NCI-H2081 treated with DMSO at 0.1 percent for 48 hours (cell line): Measurements from ENCODE around the gene RBM6.
"Not testable (repeated sequence)": the region's sequence is repeated elsewhere in the genome, so short reads cannot be mapped to it uniquely, and the experiment has no call there.

Source experiments
- DNase-seq: peaks from one replicate; lab custom pipeline; 2025; lab: John Stamatoyannopoulos, UW

The RBM6 gene, protein sequence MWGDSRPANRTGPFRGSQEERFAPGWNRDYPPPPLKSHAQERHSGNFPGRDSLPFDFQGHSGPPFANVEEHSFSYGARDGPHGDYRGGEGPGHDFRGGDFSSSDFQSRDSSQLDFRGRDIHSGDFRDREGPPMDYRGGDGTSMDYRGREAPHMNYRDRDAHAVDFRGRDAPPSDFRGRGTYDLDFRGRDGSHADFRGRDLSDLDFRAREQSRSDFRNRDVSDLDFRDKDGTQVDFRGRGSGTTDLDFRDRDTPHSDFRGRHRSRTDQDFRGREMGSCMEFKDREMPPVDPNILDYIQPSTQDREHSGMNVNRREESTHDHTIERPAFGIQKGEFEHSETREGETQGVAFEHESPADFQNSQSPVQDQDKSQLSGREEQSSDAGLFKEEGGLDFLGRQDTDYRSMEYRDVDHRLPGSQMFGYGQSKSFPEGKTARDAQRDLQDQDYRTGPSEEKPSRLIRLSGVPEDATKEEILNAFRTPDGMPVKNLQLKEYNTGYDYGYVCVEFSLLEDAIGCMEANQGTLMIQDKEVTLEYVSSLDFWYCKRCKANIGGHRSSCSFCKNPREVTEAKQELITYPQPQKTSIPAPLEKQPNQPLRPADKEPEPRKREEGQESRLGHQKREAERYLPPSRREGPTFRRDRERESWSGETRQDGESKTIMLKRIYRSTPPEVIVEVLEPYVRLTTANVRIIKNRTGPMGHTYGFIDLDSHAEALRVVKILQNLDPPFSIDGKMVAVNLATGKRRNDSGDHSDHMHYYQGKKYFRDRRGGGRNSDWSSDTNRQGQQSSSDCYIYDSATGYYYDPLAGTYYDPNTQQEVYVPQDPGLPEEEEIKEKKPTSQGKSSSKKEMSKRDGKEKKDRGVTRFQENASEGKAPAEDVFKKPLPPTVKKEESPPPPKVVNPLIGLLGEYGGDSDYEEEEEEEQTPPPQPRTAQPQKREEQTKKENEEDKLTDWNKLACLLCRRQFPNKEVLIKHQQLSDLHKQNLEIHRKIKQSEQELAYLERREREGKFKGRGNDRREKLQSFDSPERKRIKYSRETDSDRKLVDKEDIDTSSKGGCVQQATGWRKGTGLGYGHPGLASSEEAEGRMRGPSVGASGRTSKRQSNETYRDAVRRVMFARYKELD

DNA sequence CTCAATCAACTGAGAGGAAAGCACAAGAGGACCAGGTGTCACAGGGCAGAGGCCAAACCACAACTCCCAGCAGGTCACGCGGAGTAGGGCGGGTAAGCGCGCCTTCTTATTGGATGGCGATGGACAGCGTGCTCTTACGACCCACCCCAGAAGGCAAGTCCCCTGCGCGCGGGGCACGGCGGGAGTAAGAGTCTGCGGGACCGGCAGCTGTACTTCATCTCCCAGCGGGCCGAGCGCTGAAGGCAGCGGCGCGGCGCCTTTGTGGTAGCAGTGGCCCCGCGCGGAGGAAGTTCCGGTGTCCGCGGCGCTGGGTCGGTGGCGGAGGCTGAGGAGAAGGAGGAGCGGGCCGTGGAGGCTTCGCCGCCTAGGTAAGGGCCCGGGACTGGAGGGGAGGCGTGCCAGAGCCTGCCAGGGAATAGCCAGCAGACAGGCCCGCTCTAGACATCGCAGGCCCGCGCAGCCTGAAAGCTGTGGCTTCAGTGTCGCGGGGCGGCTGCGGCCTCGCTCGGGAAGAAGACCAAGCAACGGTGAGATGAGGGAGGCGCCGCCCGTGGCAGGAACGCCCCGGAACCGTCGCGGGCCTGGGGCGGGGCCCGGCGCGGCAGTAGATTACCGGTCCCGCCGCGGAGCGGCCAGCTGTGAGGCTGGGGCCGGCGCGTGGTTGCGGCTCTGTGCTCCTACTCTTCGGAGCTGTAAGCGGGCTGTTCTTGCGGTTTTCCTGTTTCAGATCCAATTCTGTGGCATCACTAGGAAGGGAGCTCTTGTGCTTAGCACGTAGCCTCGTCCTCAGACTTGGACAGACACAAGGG lies at the start of gene RBM6:
Gene RBM6 (plus strand): TSS at position 293 of the 809 bp plus-strand sequence. CDS start 22,492 bp downstream, outside the sequence.
- DNase-seq = peak; percentile 85

DNA sequence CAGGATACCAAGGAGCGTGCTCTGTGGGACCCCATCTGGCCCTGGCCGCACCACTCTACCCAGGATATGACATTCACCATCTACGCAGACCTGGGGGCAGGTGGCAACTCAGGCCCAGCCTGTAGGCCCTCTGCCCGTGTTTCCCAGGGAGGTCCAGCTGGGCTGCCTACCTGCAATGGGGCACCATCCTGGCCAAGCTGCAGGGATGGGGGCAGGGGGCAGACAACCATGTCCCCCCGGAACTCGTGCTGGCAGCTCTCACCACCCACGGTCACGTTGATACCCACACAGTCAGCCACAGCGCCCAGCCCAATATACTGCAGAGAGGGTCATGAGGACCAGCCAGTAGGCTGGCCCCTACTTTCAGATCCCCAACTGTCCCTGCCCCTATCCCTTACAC lies 44.2 kb upstream of the RBM6 start:
- DNase-seq = no peak

DNA sequence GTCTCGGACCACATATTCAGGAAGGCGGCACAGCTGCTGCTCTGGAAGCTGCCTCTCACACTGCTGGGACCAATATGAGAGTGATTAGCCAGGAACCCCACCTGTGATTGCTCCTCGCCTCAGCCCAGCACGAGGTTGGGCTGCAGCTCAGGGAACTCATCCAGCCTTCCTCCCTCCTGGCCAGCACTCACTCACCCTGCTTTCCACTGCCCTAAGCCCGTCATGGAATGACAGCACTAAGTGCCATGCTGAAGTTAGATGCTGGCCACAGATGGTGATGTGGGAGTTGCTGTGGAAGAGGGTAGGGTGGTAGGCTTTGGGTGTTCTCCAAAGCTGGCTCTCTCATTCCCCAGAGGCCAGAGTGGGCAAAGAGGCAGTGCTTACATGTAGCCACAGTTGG lies 43.6 kb upstream of the RBM6 start:
- no peak for DNase-seq

DNA sequence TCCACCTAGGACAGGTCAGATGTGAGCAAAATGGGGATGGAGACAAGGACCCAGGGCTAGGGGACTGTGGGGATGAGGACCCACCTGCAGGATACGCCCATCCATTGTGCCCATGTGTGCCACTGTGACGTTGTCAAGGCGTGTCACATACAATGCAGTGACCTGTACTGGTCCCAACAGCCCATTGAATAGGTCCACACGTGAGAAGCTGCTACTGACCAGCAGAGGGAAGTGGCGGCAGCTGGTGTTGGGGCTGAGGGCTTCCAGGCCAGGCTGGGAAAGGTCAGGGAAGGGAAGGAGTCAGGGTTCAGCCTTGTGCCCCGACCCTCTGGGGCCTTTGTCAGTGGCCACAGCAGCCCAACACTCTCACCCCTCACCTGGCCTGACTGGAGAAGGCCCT lies 41.0 kb upstream of the RBM6 start:
- no peak for DNase-seq

DNA sequence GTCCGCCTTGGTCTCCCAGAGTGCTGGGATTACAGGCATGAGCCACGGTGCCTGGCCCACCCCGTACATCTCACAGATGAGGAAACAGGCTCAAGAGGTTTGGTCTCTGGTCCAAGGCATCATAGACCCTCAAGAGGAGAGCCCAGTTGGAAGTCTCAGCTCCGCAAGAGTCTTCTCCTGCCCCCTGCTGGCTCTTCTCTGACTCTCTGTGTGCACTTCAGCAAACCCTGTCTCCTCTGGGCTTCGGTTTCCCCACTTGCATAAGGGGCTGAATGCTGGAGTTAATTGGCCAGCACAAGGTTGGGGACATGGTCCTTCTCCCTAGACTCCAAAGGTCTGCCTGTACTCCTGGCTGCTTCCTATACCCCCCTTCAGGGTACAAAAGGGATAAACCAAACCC lies 40.1 kb upstream of the RBM6 start:
- no peak for DNase-seq

DNA sequence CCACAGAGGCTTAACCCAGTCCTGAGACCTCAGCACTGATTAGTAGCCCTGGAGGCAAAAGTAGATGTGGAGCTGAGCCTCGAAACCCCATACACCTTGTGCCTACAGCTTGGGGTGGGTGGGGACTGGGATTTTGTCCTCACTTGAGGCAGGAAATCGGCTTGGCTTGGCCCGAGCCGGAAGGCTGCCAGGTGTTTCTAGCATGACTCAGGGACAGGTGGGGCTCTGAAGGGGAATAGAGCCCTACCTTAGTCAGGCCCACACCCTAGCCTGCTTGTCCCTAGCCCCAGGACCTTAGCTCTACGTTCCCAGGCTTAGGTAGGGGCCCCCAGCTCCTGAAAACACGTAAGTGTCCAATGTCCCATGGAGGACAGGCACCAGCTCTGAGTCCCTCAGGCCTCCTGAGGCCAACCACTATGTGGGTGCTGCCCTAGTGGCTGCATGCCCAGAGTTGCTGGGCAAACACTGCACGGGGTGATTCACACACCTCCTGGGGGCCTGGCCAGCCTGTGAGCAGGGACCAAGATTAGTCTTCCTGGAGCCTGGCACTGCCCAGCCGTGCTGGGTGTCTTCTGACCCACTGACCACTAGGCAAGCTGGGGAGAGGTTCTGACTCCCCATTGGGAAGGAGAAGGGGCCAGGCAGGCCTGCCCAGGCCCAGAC lies 39.3 kb upstream of the RBM6 start:
- no peak for DNase-seq

DNA sequence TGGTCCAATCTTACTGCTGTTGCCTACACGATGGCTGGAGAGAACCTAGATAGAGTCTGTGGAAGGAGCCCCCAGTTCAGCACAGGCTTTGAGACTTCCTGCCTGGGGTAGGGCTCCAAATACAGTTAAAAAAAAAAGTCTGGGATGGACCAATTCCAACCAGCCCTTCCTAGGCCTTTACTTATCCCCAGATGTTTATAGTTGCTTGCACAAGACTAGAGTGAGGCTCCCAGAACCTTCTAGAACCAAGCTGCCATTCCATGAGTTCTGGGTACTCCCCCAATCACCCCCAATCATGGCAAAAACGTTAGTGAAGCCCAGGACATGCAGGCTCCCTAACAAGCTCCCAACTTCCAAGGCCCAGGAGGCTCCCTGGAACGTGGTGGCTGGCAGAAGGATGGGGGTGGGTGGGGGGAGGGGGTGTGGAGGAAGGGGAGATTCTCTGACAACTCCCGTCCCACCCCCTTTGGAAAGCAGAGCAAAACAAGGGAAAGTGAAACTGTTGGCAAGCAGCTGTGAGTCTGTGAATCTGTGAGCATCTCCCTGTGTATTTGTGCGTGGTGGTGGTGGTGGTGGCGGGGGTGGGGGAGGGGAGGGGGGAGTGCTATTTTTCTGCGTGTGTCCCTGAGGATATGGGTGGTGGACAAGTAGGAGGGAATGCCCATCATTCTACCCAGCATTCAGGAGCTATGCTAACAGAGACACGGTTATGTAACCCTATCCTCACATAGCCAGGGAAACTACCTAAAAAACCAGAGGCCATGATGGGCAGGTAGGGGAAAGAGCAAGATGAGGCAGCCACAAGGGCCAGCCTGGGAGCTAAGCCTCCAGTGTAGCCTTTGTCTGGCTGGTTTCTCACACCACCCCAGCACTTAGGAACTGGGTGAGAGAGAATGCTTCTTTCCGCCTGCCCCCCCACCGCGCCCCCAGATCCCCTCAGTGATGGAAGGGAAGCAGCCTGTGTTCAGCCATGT lies 38.3 kb upstream of the RBM6 start:
- no peak for DNase-seq

DNA sequence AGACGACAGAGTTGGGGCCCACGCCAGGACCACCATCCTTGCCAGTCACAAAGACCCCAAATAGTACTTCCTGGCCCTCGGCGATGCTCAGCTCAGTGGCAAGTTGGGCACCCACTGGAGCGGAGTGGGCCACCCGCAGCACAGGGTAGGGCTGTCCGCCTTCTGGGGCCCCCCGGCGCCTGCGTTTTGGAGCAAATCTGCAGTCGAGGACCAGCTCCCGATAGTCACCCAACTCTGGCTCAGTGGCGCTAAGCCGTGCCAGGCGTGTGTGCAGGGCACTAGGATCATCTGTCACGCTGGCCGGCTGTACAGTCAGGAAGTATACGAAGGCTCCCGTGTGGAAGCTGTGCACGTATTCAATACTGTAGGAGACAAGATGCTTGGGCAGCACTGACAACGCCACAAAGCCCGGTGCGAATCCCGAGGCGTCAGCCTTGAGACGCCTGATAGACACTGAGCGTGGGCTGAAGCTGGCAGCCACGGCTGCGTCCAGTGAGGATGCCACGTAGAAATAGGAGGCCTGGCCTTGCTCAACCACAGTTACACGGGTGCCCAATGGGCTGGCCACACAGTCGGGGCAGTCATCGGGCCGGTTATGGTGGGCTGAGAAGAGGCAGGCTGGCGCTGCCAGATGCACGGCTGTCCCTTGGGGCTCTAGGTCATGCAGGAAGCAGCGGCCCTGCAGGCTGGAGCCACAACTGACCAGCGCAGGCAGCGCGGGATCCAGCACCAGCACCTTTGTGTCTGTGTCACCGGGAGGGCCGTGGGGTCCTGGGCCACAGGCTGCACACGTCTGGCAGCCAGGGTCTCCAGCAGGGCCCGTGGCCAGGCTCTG lies 37.2 kb upstream of the RBM6 start:
- no peak for DNase-seq

DNA sequence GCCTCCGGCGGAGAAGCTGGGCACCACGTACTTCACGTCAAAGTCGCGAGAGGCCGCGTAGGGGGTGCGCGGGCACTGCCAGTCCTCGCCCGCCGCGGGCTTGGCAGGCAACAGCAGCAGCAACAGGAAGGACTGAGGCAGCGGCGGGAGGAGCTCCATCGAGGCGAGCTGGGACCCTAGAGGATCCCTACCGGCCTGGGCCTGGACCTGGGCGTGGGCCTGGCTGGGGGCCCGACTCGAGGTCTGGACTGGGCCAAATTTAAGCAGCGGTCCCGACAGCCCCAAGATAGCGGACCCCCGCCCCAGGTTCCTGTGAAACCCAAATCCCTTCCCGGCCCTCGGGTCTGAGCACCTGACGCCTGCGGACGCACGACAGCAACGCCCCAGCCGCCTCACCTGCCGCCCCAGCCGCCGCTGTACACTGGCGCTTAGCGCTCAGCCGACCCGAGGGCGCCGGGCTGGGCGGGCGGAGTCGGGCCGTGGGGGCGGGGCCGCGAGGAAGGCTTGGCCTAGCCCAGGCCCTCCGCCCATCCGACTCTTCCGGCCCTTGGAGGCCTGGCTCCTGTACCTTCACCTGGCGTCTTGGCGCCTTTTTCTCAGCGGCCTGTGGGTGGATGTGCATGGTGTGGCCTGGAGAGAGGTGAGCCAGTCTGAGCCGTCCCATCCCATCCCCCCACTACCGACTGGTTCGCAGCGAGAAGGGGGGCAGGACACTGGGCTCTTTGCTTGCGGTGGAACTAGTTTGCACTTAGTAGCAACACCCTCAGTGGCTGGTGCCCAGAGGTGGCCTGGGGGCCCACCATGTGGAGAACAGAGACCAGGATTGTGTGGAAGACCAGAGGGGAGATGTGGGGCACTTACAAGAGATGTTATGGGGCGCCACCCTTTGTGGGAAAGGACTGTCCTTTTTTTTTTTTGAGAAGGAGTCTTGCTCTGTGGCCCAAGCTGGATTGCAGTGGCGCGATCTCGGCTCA lies 36.2 kb upstream of the RBM6 start, which contains the start of gene MST1R:
Gene MST1R (minus strand): TSS at position 423 of the 974 bp plus-strand sequence. CDS start 264 bp downstream, at position 159.
- no peak for DNase-seq

DNA sequence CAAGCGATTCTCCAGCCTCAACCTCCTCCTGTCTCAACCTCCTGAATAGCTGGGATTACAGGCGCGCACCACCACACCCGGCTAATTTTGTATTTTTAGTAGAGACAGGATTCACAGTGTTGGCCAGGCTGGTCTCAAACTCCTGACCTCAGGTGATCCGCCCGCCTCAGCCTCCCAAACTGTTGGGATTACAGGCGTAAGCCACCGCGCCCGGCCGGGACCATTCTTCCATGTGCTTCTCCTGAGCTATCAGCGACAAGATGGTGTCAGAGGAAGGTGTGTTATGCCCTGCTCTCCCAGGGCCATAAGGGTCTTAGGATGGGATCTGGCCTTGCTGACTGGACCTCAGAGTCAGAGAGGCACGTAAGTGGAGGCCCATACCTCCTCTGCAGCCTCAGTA lies 35.5 kb upstream of the RBM6 start:
- not testable (repeated sequence) for DNase-seq

DNA sequence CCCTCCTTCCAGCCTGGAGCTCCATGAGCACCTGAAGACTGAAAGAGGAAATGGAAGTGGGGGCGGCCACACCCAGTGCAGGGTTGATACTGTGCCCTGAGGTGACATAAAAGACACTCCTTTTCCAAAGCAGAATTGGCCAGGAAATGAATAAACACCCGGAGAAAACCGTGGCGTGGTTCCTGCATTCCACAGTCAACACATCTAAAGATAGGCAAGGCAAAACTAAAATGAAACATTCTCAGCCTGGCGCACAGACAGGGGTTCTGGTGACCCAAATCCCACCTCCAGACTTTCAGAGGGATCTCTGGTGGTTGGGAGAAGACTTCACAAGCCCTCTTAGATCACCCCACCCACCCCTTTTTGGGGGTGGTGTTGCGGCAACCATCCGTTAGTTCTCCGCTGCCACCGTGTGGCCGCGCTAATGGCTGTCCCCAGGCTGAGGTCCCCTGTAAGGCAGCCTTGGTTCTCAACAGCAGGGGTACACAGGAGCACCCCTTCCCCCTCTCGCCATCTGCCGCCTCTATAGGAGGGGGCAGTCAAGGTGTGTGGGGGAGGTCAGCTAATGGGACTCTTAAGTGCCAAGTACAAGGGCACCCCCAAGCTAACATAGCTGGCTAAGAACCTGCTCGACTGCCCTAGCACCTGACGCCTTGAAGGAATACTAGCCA lies 33.7 kb upstream of the RBM6 start:
- DNase-seq = no peak

DNA sequence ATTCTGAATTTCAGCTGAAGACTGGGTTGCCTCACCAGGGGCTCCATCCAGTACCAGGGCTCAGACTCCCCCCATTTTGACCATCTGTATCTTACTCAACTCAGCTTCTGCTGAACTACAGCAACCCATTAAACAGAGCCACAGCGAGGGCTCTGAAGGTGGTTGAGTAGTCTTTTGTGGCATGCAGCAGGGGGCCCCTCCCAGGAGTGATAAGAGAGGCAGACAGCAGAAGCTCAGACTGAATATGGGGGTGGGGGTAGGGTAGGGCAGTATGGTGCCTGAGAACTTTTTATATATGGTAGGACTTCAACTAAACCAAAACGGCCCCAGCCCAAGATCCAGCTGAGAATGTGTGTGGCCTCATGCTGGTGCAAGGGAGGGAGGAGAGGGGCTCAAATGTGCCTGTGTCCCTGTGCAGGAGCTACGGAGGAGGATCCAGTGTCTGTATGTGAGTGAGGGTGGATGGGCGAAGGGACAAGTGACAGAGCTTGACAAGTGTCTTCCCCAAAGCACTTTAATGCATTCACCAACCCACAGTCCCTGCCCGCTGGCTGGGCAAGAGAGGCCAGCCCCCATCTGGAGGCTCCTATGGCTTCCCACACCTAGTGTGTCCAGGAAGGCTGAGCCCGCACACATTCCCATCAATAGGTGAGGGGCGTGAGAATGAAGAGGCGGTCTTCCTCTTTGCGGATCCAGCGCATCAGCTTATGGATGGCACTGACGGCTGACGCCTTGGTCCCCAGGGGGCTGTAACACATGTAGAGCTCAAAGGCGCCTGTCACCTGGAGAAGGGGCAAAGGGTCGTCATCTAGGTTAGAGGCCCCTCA lies 31.4 kb upstream of the RBM6 start:
- DNase-seq = no peak

DNA sequence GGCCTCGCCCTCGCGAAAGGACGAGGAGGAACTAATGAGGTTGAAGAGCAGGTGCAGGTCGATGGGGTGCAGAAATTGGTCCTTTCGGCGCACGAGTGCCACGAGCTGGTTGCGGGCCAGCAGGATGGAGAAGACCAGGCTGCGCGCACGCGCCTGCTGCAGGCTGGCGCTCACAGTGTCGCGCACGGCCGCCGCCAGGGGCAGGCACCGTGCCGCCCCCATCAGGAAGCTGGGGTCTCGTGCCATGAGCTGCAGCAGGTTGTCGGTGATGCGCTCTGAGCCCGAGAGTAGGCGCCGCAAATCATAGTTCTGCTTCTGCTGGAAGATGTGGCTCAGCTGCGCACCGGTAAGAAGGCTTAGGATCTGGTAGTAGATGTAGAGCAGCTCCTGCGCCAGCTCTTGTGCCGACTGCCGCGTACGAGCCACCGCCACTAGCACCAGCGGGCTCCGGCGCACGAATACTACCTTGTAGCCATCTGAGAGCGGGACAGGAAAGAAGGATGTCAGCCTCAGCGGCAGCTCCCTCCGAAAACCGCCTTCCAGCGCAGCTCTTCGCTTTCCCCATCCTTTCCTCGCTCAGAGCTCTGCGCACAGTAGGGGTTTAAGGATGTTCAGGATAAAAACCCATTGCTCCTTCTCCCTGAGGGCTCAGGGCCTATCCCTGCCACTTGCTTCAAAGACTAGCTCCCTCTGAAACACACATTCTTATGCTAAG lies 29.4 kb upstream of the RBM6 start:
- DNase-seq = no peak

DNA sequence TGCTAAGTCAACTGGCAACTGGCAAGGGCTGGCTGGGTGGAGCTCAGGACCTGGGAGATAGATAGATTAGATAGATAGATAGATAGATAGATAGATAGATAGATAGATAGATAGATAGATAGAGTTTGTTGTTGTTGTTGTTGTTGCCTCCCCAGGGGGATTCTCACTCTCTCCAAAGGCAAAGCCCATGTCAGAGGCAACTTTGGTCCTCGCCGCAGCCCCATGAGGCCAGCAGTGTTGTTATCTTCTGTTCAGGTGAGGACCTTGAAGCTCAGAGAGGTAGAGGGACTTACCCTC lies 28.9 kb upstream of the RBM6 start:
- DNase-seq = no peak

DNA sequence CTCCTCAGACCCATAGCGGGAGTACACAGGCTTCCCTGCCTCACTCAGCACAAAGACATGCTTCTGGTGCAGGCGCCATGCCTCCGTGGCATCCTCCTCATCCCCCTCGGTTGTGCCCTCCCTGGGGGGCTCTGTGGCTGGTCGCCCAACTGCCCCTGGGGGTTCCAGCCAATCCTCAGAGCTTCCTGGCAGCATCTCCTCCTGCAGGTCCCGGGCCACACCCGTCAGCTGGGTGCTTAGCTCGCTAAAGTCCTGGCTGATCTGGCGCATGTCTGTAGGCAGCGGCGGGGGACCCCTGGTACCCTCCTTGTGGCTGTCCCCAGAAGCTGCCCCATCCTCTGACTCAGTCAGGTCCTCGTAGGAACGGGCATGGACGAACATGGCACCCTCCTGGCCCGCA lies 28.3 kb upstream of the RBM6 start:
- DNase-seq = no peak

DNA sequence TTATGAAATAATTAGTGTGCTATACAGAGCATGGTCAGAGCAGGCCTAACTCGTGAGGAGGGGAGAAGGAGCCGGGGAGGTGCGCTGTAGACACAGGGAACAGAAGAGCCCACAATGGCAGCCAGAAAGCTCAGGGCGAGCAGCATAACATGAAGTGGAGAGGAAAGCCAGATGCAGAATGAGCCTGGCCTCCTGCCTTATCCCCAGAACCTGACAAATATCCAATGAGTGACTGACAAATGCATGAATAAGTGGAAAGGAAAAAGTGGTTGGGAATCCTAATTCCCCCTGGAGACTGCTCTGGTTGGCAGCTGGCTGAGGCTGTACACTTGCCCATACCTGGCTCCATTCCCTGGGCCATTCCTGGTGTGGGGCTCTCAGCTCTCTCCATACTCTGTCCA lies 27.1 kb upstream of the RBM6 start:
- no peak for DNase-seq
